Colonic mucosa (tissue), 4 donors: ENCODE results near the gene IL6ST. TPM values are rescaled to one million over a fixed set of nuclear protein-coding genes. Genes with fewer than 3 reads are reported as not detected.

Source experiments
- DNase-seq: peaks from one replicate; pipeline ENCODE4 v3.0.0-alpha.2; 2020
- H3K27ac ChIP-seq: fragments of 200-600 bp; one replicate; pipeline ENCODE4 v1.8.0; 2021
- H3K27me3 ChIP-seq: fragments of 200-600 bp; one replicate; pipeline ENCODE4 v1.8.0; 2021
- H3K36me3 ChIP-seq: fragments of 200-600 bp; one replicate; pipeline ENCODE4 v1.8.0; 2021
- H3K4me1 ChIP-seq: fragments of 200-600 bp; one replicate; pipeline ENCODE4 v1.8.0; 2021; ENCODE audit warnings: mild to moderate bottlenecking
- H3K4me3 ChIP-seq: fragments of 200-600 bp; one replicate; pipeline ENCODE4 v1.8.0; 2021
- H3K9ac ChIP-seq, 2 donors: one replicate each; pipeline ENCODE4 v1.7.0; 2013; ENCODE audit warnings: control low read depth in 2 of 2, low read depth in 2 of 2, low read length in 2 of 2
- H3K9me3 ChIP-seq: fragments of 200-600 bp; one replicate; pipeline ENCODE4 v1.8.0; 2021
- CTCF ChIP-seq: fragments of 200-600 bp; IDR thresholded peaks from one replicate; pipeline ENCODE4 v1.8.0; 2022; ENCODE audit warnings: antibody characterized with exemption, mild to moderate bottlenecking
- intact Hi-C: fragments of 100-400 bp; cut with DNase I; formaldehyde crosslinking; loops from one replicate; pipeline ENCODE4 v1.14.1; 2022
- total RNA-seq, 2 donors: library from RNA; stranded (reverse); fragmentation: NEBNext Ultra II Directional in 1 of 2; extraction: Animal tissue kit (Norgen Biotek cat#: 25700) in 1 of 2; gene quantifications; one replicate each; pipeline ENCODE4 v1.2.1, GENCODE V29; 2021
- donor health status: healthy.
- donor health status: DM: no; HTN: no; CAD: no.
- donor health status: DM: no; HTN: no; CAD: no.

The IL6ST gene
- total RNA-seq, 2 donors from 2014 or later = 69.9 to 118 TPM

GRCh38 chr5:55900776-55901175, 94.0 kb downstream of the IL6ST start:
- Histone ChIP-seq H3K36me3 (no peaks in the 10 kb centered on the region), H3K9ac (no peak overlapping the region), H3K27me3 (no peaks in the 10 kb centered on the region), H3K4me3 (no peak overlapping the region), H3K9me3 (no peaks in the 10 kb centered on the region), H3K4me1 (no peaks in the 10 kb centered on the region), H3K27ac (no peak overlapping the region)
- intact Hi-C loops = no loop called here
- no peak for DNase-seq
- no peak for TF ChIP-seq CTCF

GRCh38 chr5:55900068-55900467, 94.7 kb downstream of the IL6ST start:
- no peaks in the 10 kb centered on the region for H3K36me3 ChIP-seq
- H3K9me3 ChIP-seq = no peaks in the 10 kb centered on the region
- TF ChIP-seq CTCF = no peak

GRCh38 chr5:55899344-55899743, 95.4 kb downstream of the IL6ST start:
- Histone ChIP-seq H3K27ac (no peak overlapping the region), H3K27me3 (no peaks in the 10 kb centered on the region), H3K9me3 (no peaks in the 10 kb centered on the region), H3K9ac (no peak overlapping the region), H3K4me1 (no peaks in the 10 kb centered on the region), H3K4me3 (no peak overlapping the region), H3K36me3 (no peaks in the 10 kb centered on the region)
- intact Hi-C loops = no loop called here
- no peak for DNase-seq
- no peak for TF ChIP-seq CTCF

More at GRCh38 chr5:55900068-55900467, 94.7 kb downstream of the IL6ST start:
- Histone ChIP-seq H3K9ac (no peak overlapping the region), H3K4me3 (no peak overlapping the region), H3K27me3 (no peaks in the 10 kb centered on the region), H3K4me1 (no peaks in the 10 kb centered on the region), H3K27ac (no peak overlapping the region)
- intact Hi-C loops = no loop called here
- DNase-seq = no peak

- no peaks in the 10 kb centered on the region for H3K27me3 ChIP-seq
- no peaks in the 10 kb centered on the region for H3K36me3 ChIP-seq
- intact Hi-C loops = no loop called here
- no peak overlapping the region for H3K4me3 ChIP-seq
- no peak for TF ChIP-seq CTCF
- H3K9ac ChIP-seq = no peak overlapping the region
- DNase-seq = no peak
- no peak overlapping the region for H3K27ac ChIP-seq
- H3K9me3 ChIP-seq = no peaks in the 10 kb centered on the region
- no peaks in the 10 kb centered on the region for H3K4me1 ChIP-seq
Measured at GRCh38 chr5:55897905-55898304, 96.9 kb downstream of the IL6ST start.

GRCh38 chr5:55897206-55897894, 97.4 kb downstream of the IL6ST start:
- TF ChIP-seq CTCF = no peak
- Histone ChIP-seq H3K4me1 (no peaks in the 10 kb centered on the region), H3K4me3 (no peak overlapping the region), H3K9me3 (no peaks in the 10 kb centered on the region), H3K36me3 (no peaks in the 10 kb centered on the region), H3K27ac (no peak overlapping the region), H3K9ac (no peak overlapping the region), H3K27me3 (no peaks in the 10 kb centered on the region)
- intact Hi-C loops = no loop called here
- no peak for DNase-seq
